ENCODE data around the gene RSPH10B2.
"Not testable (repeated sequence)": the region's sequence is repeated elsewhere in the genome, so short reads cannot be mapped to it uniquely, and the experiment has no call there.

DNA sequence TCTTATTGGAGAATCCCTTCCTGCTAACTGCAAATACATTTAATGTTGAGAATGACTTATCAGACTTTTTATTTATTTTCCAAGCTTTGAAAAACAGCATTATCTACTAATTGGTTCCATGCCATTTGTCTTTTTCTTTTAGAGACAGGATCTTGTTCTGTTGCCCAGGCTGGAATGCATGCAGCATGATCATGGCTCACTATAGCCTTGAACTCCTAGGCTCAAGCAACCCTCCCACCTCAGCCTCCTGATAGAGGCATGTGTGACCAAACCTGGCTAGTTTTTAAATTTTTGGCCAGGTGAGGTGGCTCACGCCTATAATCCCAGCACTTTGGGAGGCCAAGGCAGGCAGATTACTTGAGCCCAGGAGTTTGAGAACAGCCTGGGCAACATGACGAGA, 59.1 kb downstream of the RSPH10B2 start:
- TF ChIP-seq EZH2phosphoT487 (IDR thresholded peaks at IDR 0.05; ENCODE audit: borderline replicate concordance, low read depth, low read length); CTCF (conservative IDR thresholded peaks at IDR 0.05; ENCODE audit: low read length): not testable (repeated sequence)
